CD14-positive monocyte (primary cell): ENCODE results near the gene INO80D. TPM values are rescaled to one million over a fixed set of nuclear protein-coding genes. Genes with fewer than 3 reads are reported as not detected.

Experiments used
- DNase-seq, 3 donors: peaks; one replicate each; pipeline ENCODE4 v3.0.0-alpha.2; 2011 to 2022
- H2AFZ ChIP-seq: 2 replicates; pipeline ENCODE4 v1.6.0; 2012; ENCODE audit warnings: mild to moderate bottlenecking, low read depth, low read length, inconsistent platforms; ENCODE audit not compliant: insufficient read depth, poor library complexity, severe bottlenecking
- H3K27ac ChIP-seq, 2 donors: 1 replicate in 1 of 2; 2 replicates in 1 of 2; pipeline ENCODE4 v1.5.1; 2012 to 2013; ENCODE audit warnings: low read length in 2 of 2, control low read depth in 1 of 2, inconsistent platforms in 1 of 2, low read depth in 1 of 2, mild to moderate bottlenecking in 1 of 2
- H3K27me3 ChIP-seq, 2 donors: one replicate each; pipeline versions ENCODE4 v1.6.0 to v1.6.1; 2011 to 2013; ENCODE audit warnings: low read length in 2 of 2; ENCODE audit not compliant: control insufficient read depth in 2 of 2, insufficient read depth in 2 of 2
- H3K36me3 ChIP-seq, 2 donors: replicated peaks in 1 of 2; 1 replicate in 1 of 2; 2 replicates in 1 of 2; pipeline versions ENCODE4 v1.5.1 to v1.6.1; 2012 to 2013; ENCODE audit warnings: low read length in 2 of 2, control low read depth in 1 of 2, inconsistent platforms in 1 of 2, mild to moderate bottlenecking in 1 of 2; ENCODE audit not compliant: insufficient read depth in 2 of 2, control insufficient read depth in 1 of 2
- H3K4me1 ChIP-seq, 2 donors: 1 replicate in 1 of 2; 2 replicates in 1 of 2; pipeline versions ENCODE4 v1.5.1 to v1.6.1; 2012 to 2013; ENCODE audit warnings: low read length in 2 of 2, control low read depth in 1 of 2, inconsistent platforms in 1 of 2, mild to moderate bottlenecking in 1 of 2, moderate library complexity in 1 of 2; ENCODE audit not compliant: insufficient read depth in 2 of 2, control insufficient read depth in 1 of 2
- H3K4me2 ChIP-seq: replicated peaks from 2 replicates; pipeline ENCODE3; 2012; ENCODE audit warnings: low read length, moderate library complexity, mild to moderate bottlenecking; ENCODE audit not compliant: poor library complexity, severe bottlenecking; ENCODE audit errors: extremely low read depth
- H3K4me3 ChIP-seq, 3 experiments: fragments of 200-600 bp in 1 of 3; sonication (generic) in 1 of 3; replicated peaks in 1 of 3; 1 replicate in 2 of 3; 2 replicates in 1 of 3; pipeline ENCODE4 v1.5.1; 2011 to 2013; ENCODE audit warnings: low read length in 3 of 3, mild to moderate bottlenecking in 3 of 3, control low read depth in 2 of 3, low read depth in 2 of 3, inconsistent platforms in 1 of 3, moderate library complexity in 1 of 3
- H3K79me2 ChIP-seq: 2 replicates; pipeline ENCODE4 v1.6.0; 2012; ENCODE audit warnings: mild to moderate bottlenecking, control low read depth, inconsistent platforms, low read length, moderate library complexity; ENCODE audit not compliant: insufficient read depth
- H3K9ac ChIP-seq: 2 replicates; pipeline ENCODE4 v1.6.0; 2017; ENCODE audit warnings: low read length, mild to moderate bottlenecking; ENCODE audit not compliant: insufficient read depth, poor library complexity, severe bottlenecking
- H3K9me3 ChIP-seq, 2 donors: replicated peaks in 1 of 2; 1 replicate in 1 of 2; 2 replicates in 1 of 2; pipeline versions ENCODE4 v1.5.1 to v1.6.1; 2012 to 2013; ENCODE audit warnings: low read length in 2 of 2, control low read depth in 1 of 2; ENCODE audit not compliant: control insufficient read depth in 1 of 2, insufficient read depth in 1 of 2
- H4K20me1 ChIP-seq: 2 replicates; pipeline ENCODE4 v1.6.0; 2012; ENCODE audit warnings: mild to moderate bottlenecking, low read length, control low read depth, moderate library complexity; ENCODE audit not compliant: insufficient read depth
- H3K27ac Mint-ChIP-seq, 7 donors: one replicate each; pipeline ENCODE4 v1.8.0; 2020; ENCODE audit warnings: mild to moderate bottlenecking in 7 of 7, mixed read lengths in 7 of 7, moderate library complexity in 6 of 7, inconsistent platforms in 2 of 7
- H3K27me3 Mint-ChIP-seq, 3 donors: one replicate each; pipeline ENCODE4 v1.8.0; 2021 to 2022; ENCODE audit warnings: low read depth in 3 of 3, mild to moderate bottlenecking in 3 of 3, mixed read lengths in 3 of 3, moderate library complexity in 3 of 3, inconsistent platforms in 1 of 3
- H3K36me3 Mint-ChIP-seq, 2 donors: one replicate each; pipeline ENCODE4 v1.8.0; 2020; ENCODE audit warnings: mixed read lengths in 2 of 2, inconsistent platforms in 1 of 2, mild to moderate bottlenecking in 1 of 2
- H3K4me1 Mint-ChIP-seq: one replicate; pipeline ENCODE4 v1.8.0; 2020; ENCODE audit warnings: mild to moderate bottlenecking, mixed read lengths
- H3K4me3 Mint-ChIP-seq, 2 donors: one replicate each; pipeline ENCODE4 v1.8.0; 2020; ENCODE audit warnings: mild to moderate bottlenecking in 2 of 2, mixed read lengths in 2 of 2, moderate library complexity in 1 of 2
- H3K9me3 Mint-ChIP-seq, 7 donors: one replicate each; pipeline ENCODE4 v1.8.0; 2020 to 2022; ENCODE audit warnings: mixed read lengths in 7 of 7, mild to moderate bottlenecking in 6 of 7, moderate library complexity in 6 of 7, inconsistent platforms in 2 of 7
- CTCF ChIP-seq: fragments of 200-600 bp; IDR thresholded peaks from one replicate; pipeline ENCODE4 v1.8.0; 2022; ENCODE audit warnings: antibody characterized with exemption, mild to moderate bottlenecking
- WGBS: methylation state at CpG from one replicate; pipeline ENCODE4 v1.1.5; 2013; ENCODE audit warnings: missing lambda C conversion rate; ENCODE audit not compliant: insufficient coverage; 5-methylcytosine and 5-hydroxymethylcytosine counted together
- intact Hi-C, 2 donors: fragments of 100-400 bp; cut with micrococcal nuclease; formaldehyde crosslinking; loops; one replicate each; pipeline versions ENCODE4 v1.15.0 to v1.15.1; 2023
- polyA minus RNA-seq: library from RNA; depleted of rRNA, polyadenylated mRNA; stranded (reverse); fragments of >200 nt; gene quantifications from 2 replicates; pipeline ENCODE4 v1.2.3, GENCODE V29; 2012
- polyA plus RNA-seq, 3 donors: library from polyadenylated mRNA; depleted of rRNA in 1 of 3; unstranded in 2 of 3; stranded (reverse) in 1 of 3; fragments of 300-500 nt in 2 of 3; fragments of >200 nt in 1 of 3; fragmentation: Illumina TruSeq in 2 of 3; gene quantifications; 1 replicate in 2 of 3; 2 replicates in 1 of 3; pipeline ENCODE4 v1.2.3, GENCODE V29; 2012 to 2021
- total RNA-seq, 12 experiments: library from RNA in 1 of 12; stranded (reverse) in 1 of 12; fragments of 120-200 nt in 1 of 12; gene quantifications; one replicate each; pipeline ENCODE4 v1.2.4 and lab custom pipeline; 2013 to 2026; ENCODE audit warnings: mixed read lengths in 6 of 12, inconsistent platforms in 1 of 12

The INO80D gene
- 7.2 TPM for total RNA-seq (2013)
- 1 to 10 TPM; 3.8 to 6.1 (median 4.4) TPM for polyA plus RNA-seq
- 6.7 and 7.5 TPM in 2 replicates for polyA minus RNA-seq
- 76.2 to 169 (median 92.5) reads per million in 11 experiments for total RNA-seq (lab: John Stamatoyannopoulos, UW)

GRCh38 chr2:206085742-206086445 is at the start of gene INO80D:
Gene INO80D, minus strand, starts transcription at chr2:206086174. Its CDS starts 23,158 bp downstream, at chr2:206063016.
- intact Hi-C loops: loop anchor here (5.0 kb wide), 1 partner anchor 71 kb away; the partner anchor contains the start of genes EEF1B2 (in 2 of the 2) and NDUFS1 (in 2 of the 2)
- peaks cover 89% of the 10 kb centered on the region for H3K79me2 ChIP-seq

GRCh38 chr2:206127656-206128055 is 41.7 kb upstream of the INO80D start:
- H3K9me3 Mint-ChIP-seq: no peaks in the 10 kb centered on the region
- H3K36me3 Mint-ChIP-seq: peaks cover 57 to 90% of the 10 kb centered on the region in 2 donors
- H3K27ac Mint-ChIP-seq: no peak overlapping the region
- Histone ChIP-seq H3K4me2 (no peak overlapping the region), H2AFZ (no peak overlapping the region), H4K20me1 (no peaks in the 10 kb centered on the region), H3K4me1 (no peaks in the 10 kb centered on the region), H3K9ac (no peak overlapping the region), H3K27ac (no peak overlapping the region), H3K4me3 (no peak overlapping the region), H3K79me2 (no peaks in the 10 kb centered on the region), H3K27me3 (no peaks in the 10 kb centered on the region), H3K9me3 (no peaks in the 10 kb centered on the region), H3K36me3 (peaks cover 85 to 93% of the 10 kb centered on the region in 2 donors)
- H3K27me3 Mint-ChIP-seq: no peaks in the 10 kb centered on the region
- no peak overlapping the region for H3K4me3 Mint-ChIP-seq
- intact Hi-C loops: no loop called here
- no peak for TF ChIP-seq CTCF
- no peaks in the 10 kb centered on the region for H3K4me1 Mint-ChIP-seq
- no peak for DNase-seq

More at GRCh38 chr2:206085742-206086445, at the start of gene INO80D:
- Histone ChIP-seq H4K20me1 (peaks cover 8% of the 10 kb centered on the region), H2AFZ (peak within 1 kb of the TSS; percentile 90), H3K27me3 (no peaks in the 10 kb centered on the region), H3K27ac (peak within 1 kb of the TSS; percentile 96 to 100), H3K4me2 (peak within 1 kb of the TSS; percentile 87), H3K4me3 (peak within 1 kb of the TSS; percentile 79 to 88 (median 88)), H3K9ac (peak within 1 kb of the TSS; percentile 99), H3K4me1 (peaks cover 21 to 39% of the 10 kb centered on the region in 2 donors), H3K36me3 (peaks cover 0 to 3% of the 10 kb centered on the region in 2 donors), H3K9me3 (no peaks in the 10 kb centered on the region)
- Mint-ChIP-seq H3K27ac (peak within 1 kb of the TSS; percentile 96 to 99 (median 99)), H3K9me3 (peaks cover 0 to 2% (median 0%) of the 10 kb centered on the region in 7 donors), H3K27me3 (no peaks in the 10 kb centered on the region), H3K4me1 (peaks cover 33% of the 10 kb centered on the region), H3K36me3 (peaks cover 5 to 6% of the 10 kb centered on the region in 2 donors), H3K4me3 (peak within 1 kb of the TSS; percentile 99 to 100)
- DNase-seq: peak; percentile 78 to 84 (median 80)
- 0% methylated on average over 16 of the region's 39 CpGs for WGBS
- peak; percentile 63 for TF ChIP-seq CTCF
